ENCODE results near the gene CARD19. TPM values are rescaled to one million over a fixed set of nuclear protein-coding genes. Genes with fewer than 3 reads are reported as not detected.

The CARD19 gene
- total RNA-seq, 1 experiment from 2014 or later, result 11.4 TPM

- POLR2A ChIA-PET, result no interaction called here
Observed at GRCh38 chr9:93125331-93125894, 29.4 kb downstream of the CARD19 start.

GRCh38 chr9:93126151-93126781 is 30.2 kb downstream of the CARD19 start:
- no peak overlapping the region for H3K4me3 Mint-ChIP-seq (ENCODE audit: unreplicated experiment)
- no peaks in the 10 kb centered on the region for H3K4me1 Mint-ChIP-seq (ENCODE audit: low read depth, unreplicated experiment)
- no peak for TF ChIP-seq CTCF (IDR thresholded peaks at IDR 0.05; ENCODE audit: insufficient read depth in 1 of 2, low read depth in 1 of 2, low read length in 1 of 2, severe bottlenecking in 1 of 2, unreplicated experiment in 1 of 2)
- no peaks in the 10 kb centered on the region for H3K9me3 Mint-ChIP-seq (ENCODE audit: unreplicated experiment)
- Histone ChIP-seq H3K4me1 (no peaks in the 10 kb centered on the region), H3K4me3 (ENCODE audit: low read depth, low read length) (no peak overlapping the region), H3K9me3 (no peaks in the 10 kb centered on the region), H3K27me3 (replicated peaks; ENCODE audit: control insufficient read depth, insufficient read depth, low read length) (no peaks in the 10 kb centered on the region), H3K36me3 (ENCODE audit: control insufficient read depth, insufficient read depth, low read length) (no peaks in the 10 kb centered on the region; the same call in 1 of the 2 replicates)
- H3K27me3 Mint-ChIP-seq (ENCODE audit: insufficient read depth, unreplicated experiment), result no peaks in the 10 kb centered on the region
- intact Hi-C loops (cut with micrococcal nuclease; ENCODE audit: unreplicated experiment), result no loop called here
- POLR2A ChIA-PET, result no interaction called here
- peaks cover 13% of the 10 kb centered on the region for H3K36me3 Mint-ChIP-seq (ENCODE audit: insufficient read depth, unreplicated experiment)
- no peak overlapping the region for H3K27ac Mint-ChIP-seq (ENCODE audit: unreplicated experiment)
- DNase-seq, result no peak
- CTCF ChIA-PET, result interaction anchor here (0.8 kb wide), 1 partner anchor 175 kb away, joined by 3 read pairs; no protein-coding TSS in a partner anchor
- no TSS peak for BruUV-seq (replicated peaks)

More at GRCh38 chr9:93125331-93125894, 29.4 kb downstream of the CARD19 start:
- Histone ChIP-seq H3K36me3 (ENCODE audit: control insufficient read depth, insufficient read depth, low read length) (no peaks in the 10 kb centered on the region; the same call in 1 of the 2 replicates), H3K4me3 (ENCODE audit: low read depth, low read length) (no peak overlapping the region), H3K9me3 (no peaks in the 10 kb centered on the region), H3K27me3 (replicated peaks; ENCODE audit: control insufficient read depth, insufficient read depth, low read length) (no peaks in the 10 kb centered on the region), H3K4me1 (no peaks in the 10 kb centered on the region)
- CTCF ChIA-PET, result interaction anchor here (0.8 kb wide), 1 partner anchor 174 kb away, joined by 3 read pairs; no protein-coding TSS in a partner anchor
- Mint-ChIP-seq H3K4me3 (ENCODE audit: unreplicated experiment) (no peak overlapping the region), H3K27ac (ENCODE audit: unreplicated experiment) (no peak overlapping the region), H3K36me3 (ENCODE audit: insufficient read depth, unreplicated experiment) (peaks cover 13% of the 10 kb centered on the region), H3K27me3 (ENCODE audit: insufficient read depth, unreplicated experiment) (no peaks in the 10 kb centered on the region), H3K9me3 (ENCODE audit: unreplicated experiment) (no peaks in the 10 kb centered on the region), H3K4me1 (ENCODE audit: low read depth, unreplicated experiment) (no peaks in the 10 kb centered on the region)
- no peak for DNase-seq
- TF ChIP-seq CTCF (IDR thresholded peaks at IDR 0.05; ENCODE audit: insufficient read depth in 1 of 2, low read depth in 1 of 2, low read length in 1 of 2, severe bottlenecking in 1 of 2, unreplicated experiment in 1 of 2), result no peak
- BruUV-seq (replicated peaks), result no TSS peak
- intact Hi-C loops (cut with micrococcal nuclease; ENCODE audit: unreplicated experiment), result no loop called here

DNA sequence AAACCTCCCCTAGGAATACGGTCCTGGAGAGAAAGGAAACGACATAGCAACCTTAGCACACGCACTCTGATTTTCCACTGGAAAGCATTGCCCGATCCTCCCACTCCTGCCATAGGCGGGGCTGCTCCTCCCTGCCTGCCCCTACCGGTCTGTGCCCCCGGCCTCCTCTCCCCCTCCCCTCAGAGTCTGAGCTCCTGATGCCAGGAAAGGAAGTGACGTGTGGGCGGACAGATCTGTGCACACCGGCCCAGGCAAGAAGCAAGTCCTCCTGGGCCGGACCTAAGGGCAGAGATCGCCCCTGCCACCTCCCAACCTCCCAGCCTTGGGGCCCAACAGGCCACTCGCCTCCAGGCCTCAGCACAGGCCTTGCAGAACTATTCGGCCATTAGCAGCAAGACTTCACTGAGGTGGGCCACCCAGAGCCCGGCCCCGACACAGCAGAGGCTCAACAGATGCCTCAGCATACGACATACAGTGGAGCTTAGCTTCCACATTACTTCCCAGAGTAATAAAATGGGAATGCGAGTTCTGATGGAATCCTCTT is 30.9 kb downstream of the CARD19 start:
- no peak overlapping the region for H3K4me3 ChIP-seq (ENCODE audit: low read depth, low read length)
- ChIA-PET POLR2A (no interaction called here), CTCF (no interaction called here)
- Mint-ChIP-seq H3K9me3 (ENCODE audit: unreplicated experiment) (no peaks in the 10 kb centered on the region), H3K4me3 (ENCODE audit: unreplicated experiment) (no peak overlapping the region), H3K4me1 (ENCODE audit: low read depth, unreplicated experiment) (no peaks in the 10 kb centered on the region), H3K27ac (ENCODE audit: unreplicated experiment) (no peak overlapping the region), H3K27me3 (ENCODE audit: insufficient read depth, unreplicated experiment) (no peaks in the 10 kb centered on the region), H3K36me3 (ENCODE audit: insufficient read depth, unreplicated experiment) (peaks cover 13% of the 10 kb centered on the region)
- TF ChIP-seq CTCF (IDR thresholded peaks at IDR 0.05; ENCODE audit: insufficient read depth in 1 of 2, low read depth in 1 of 2, low read length in 1 of 2, severe bottlenecking in 1 of 2, unreplicated experiment in 1 of 2), result no peak
- H3K36me3 ChIP-seq (ENCODE audit: control insufficient read depth, insufficient read depth, low read length), result no peaks in the 10 kb centered on the region; the same call in 1 of the 2 replicates
- H3K9me3 ChIP-seq, result no peaks in the 10 kb centered on the region
- DNase-seq, result no peak
- BruUV-seq (replicated peaks), result no TSS peak
- no peaks in the 10 kb centered on the region for H3K4me1 ChIP-seq
- intact Hi-C loops (cut with micrococcal nuclease; ENCODE audit: unreplicated experiment), result no loop called here
- H3K27me3 ChIP-seq (replicated peaks; ENCODE audit: control insufficient read depth, insufficient read depth, low read length), result no peaks in the 10 kb centered on the region
